HCT116 (cell line): ENCODE data around the gene NAV3.

Experiments
- CTCF ChIP-seq, 3 experiments: fragments of 200-600 bp in 1 of 3; sonication (generic) in 1 of 3; IDR thresholded peaks in 2 of 3; conservative IDR thresholded peaks in 1 of 3; 2 replicates each; pipeline ENCODE4 v1.5.1; 2012 to 2017; ENCODE audit warnings: low read depth in 2 of 3, low read length in 2 of 3, antibody characterized with exemption in 1 of 3, borderline replicate concordance in 1 of 3, control low read depth in 1 of 3, mild to moderate bottlenecking in 1 of 3, mixed read lengths in 1 of 3, mixed run types in 1 of 3, moderate library complexity in 1 of 3; ENCODE audit not compliant: insufficient read depth in 1 of 3
- POLR2A ChIP-seq: IDR thresholded peaks from 2 replicates; pipeline ENCODE4 v1.7.0; 2011; ENCODE audit warnings: borderline replicate concordance; ENCODE audit not compliant: insufficient read depth, insufficient read length; ENCODE audit errors: extremely low read depth
- POLR2AphosphoS5 ChIP-seq: IDR thresholded peaks from 2 replicates; pipeline ENCODE4 v1.6.1; 2011; ENCODE audit warnings: mild to moderate bottlenecking, low read depth, low read length, moderate library complexity
- RAD21 ChIP-seq: IDR thresholded peaks from 2 replicates; pipeline ENCODE4 v1.6.1; 2012; ENCODE audit warnings: low read depth, mild to moderate bottlenecking
- REST ChIP-seq: IDR thresholded peaks from 2 replicates; pipeline ENCODE4 v1.6.1; 2012; ENCODE audit warnings: low read depth
- SP1 ChIP-seq: IDR thresholded peaks from 2 replicates; pipeline ENCODE4 v1.6.1; 2012; ENCODE audit warnings: low read depth

DNA sequence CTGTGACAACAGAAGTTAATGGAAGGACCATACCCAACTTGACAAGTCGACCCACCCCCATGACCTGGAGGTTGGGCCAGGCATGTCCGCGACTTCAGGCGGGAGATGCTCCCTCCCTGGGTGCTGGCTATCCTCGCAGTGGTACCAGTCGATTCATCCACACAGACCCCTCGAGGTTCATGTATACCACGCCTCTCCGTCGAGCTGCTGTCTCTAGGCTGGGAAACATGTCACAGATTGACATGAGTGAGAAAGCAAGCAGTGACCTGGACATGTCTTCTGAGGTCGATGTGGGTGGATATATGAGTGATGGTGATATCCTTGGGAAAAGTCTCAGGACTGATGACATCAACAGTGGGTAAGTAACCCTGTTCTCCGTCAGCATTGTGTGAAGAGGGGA, 220.1 kb downstream of the NAV3 start:
- TF ChIP-seq SP1 (no peak), POLR2A (no peak), POLR2AphosphoS5 (no peak), CTCF (IDR thresholded peaks at IDR 0.05 in 2 of 3, conservative IDR thresholded peaks at IDR 0.05 in 1 of 3; ENCODE audit: borderline replicate concordance in 1 of 3, insufficient read depth in 1 of 3, low read depth in 2 of 3, low read length in 2 of 3) (no peak), REST (no peak), RAD21 (no peak)
